Hepatocyte (in vitro differentiated cells): Measurements from ENCODE around the gene LRRC9.

Source experiments
- EZH2phosphoT487 ChIP-seq: fragments of 200-600 bp; sonication (generic); IDR thresholded peaks from one replicate; pipeline ENCODE4 v1.6.1; 2018; ENCODE audit warnings: antibody characterized with exemption, mild to moderate bottlenecking, low read depth, moderate library complexity; ENCODE audit not compliant: unreplicated experiment, severe bottlenecking
- TF ChIP-seq, protein P1 (sequence below): fragments of 200-600 bp; sonication (generic); IDR thresholded peaks from 2 replicates; pipeline ENCODE4 v1.5.1; 2016; ENCODE audit warnings: antibody characterized with exemption, mild to moderate bottlenecking; ENCODE audit not compliant: poor library complexity

DNA sequence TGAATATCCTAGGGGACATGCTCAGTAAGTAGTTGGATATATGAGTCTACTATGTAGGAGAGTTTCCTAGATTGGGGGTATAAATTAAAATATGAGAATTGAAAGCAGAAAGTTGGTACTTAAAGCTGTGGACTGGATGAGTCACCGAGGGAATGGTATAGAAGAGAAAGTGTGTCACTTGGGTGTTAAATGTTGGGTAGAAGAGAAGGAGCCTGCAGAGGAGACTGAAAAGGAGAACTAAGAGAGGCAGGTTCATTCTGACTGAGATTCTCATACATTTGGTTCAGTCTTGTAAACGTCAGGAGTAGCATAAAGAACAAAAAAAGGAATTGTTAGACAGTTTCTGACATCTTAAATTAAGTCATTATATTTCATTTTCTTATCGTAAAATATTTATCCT lies 19.9 kb downstream of the LRRC9 start:
- TF ChIP-seq, protein P1, sequence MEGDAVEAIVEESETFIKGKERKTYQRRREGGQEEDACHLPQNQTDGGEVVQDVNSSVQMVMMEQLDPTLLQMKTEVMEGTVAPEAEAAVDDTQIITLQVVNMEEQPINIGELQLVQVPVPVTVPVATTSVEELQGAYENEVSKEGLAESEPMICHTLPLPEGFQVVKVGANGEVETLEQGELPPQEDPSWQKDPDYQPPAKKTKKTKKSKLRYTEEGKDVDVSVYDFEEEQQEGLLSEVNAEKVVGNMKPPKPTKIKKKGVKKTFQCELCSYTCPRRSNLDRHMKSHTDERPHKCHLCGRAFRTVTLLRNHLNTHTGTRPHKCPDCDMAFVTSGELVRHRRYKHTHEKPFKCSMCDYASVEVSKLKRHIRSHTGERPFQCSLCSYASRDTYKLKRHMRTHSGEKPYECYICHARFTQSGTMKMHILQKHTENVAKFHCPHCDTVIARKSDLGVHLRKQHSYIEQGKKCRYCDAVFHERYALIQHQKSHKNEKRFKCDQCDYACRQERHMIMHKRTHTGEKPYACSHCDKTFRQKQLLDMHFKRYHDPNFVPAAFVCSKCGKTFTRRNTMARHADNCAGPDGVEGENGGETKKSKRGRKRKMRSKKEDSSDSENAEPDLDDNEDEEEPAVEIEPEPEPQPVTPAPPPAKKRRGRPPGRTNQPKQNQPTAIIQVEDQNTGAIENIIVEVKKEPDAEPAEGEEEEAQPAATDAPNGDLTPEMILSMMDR = no peak
- no peak for TF ChIP-seq EZH2phosphoT487
